Endothelial cell of umbilical vein (primary cell): ENCODE measurements around the gene KRT76. TPM values are rescaled to one million over a fixed set of nuclear protein-coding genes. Genes with fewer than 3 reads are reported as not detected.

Experiments used
- BruUV-seq: library from RNA; stranded (reverse); fragments of 400-500 nt; replicated peaks from 2 replicates; lab custom pipeline; 2021; lab: Mats Ljungman, UMichigan
- CTCF ChIA-PET: fragments of 300-600, 350-600 bp; sonication (Branson Sonifier 250); formaldehyde crosslinking; loops from one replicate; lab custom pipeline; 2021; ENCODE audit warnings: antibody characterized with exemption, inconsistent platforms; lab: Charles Lee
- POLR2A ChIA-PET: fragments of 300-600, 350-600 bp; sonication (Branson Sonifier 250); formaldehyde crosslinking; loops from one replicate; lab custom pipeline; 2021; ENCODE audit warnings: antibody characterized with exemption, inconsistent platforms; lab: Charles Lee
- DNase-seq: peaks from one replicate; pipeline ENCODE4 v3.0.0-alpha.2; 2011; ENCODE audit warnings: low read depth, low spot score
- FAIRE-seq: peaks from 2 replicates; lab custom pipeline; 2011; peaks lifted over from hg19 to GRCh38; lab: Jason Lieb, UNC
- H2AFZ ChIP-seq: 2 replicates; pipeline ENCODE4 v1.6.0; 2012; ENCODE audit warnings: low read depth, low read length, control low read depth, inconsistent platforms
- H3K27ac ChIP-seq: 2 replicates; pipeline ENCODE4 v1.5.1; 2011; ENCODE audit warnings: low read depth, mild to moderate bottlenecking, control low read depth, low read length, moderate library complexity; ENCODE audit not compliant: insufficient read depth
- H3K27me3 ChIP-seq, 2 experiments: 2 replicates each; pipeline versions ENCODE4 v1.6.0 to v1.6.1; 2011; ENCODE audit warnings: low read length in 2 of 2, mixed read lengths in 1 of 2; ENCODE audit not compliant: control insufficient read depth in 2 of 2, insufficient read depth in 2 of 2
- H3K36me3 ChIP-seq, 2 experiments: 2 replicates in 1 of 2; 3 replicates in 1 of 2; pipeline ENCODE4 v1.5.1; 2011; ENCODE audit warnings: low read length in 2 of 2, mild to moderate bottlenecking in 1 of 2, moderate library complexity in 1 of 2; ENCODE audit not compliant: control insufficient read depth in 2 of 2, insufficient read depth in 2 of 2; ENCODE audit errors: extremely low read depth in 1 of 2
- H3K4me1 ChIP-seq: 3 replicates; pipeline ENCODE4 v1.5.1; 2011; ENCODE audit warnings: mild to moderate bottlenecking, low read length; ENCODE audit not compliant: control insufficient read depth, insufficient read depth; ENCODE audit errors: extremely low read depth
- H3K4me2 ChIP-seq: 2 replicates; pipeline ENCODE4 v1.6.1; 2011; ENCODE audit warnings: low read length, control low read depth, mixed read lengths; ENCODE audit not compliant: insufficient read depth
- H3K4me3 ChIP-seq, 3 experiments: fragments of 200-600 bp in 1 of 3; sonication (generic), shearing (Covaris generic) in 1 of 3; replicated peaks in 1 of 3; 2 replicates each; pipeline ENCODE4 v1.5.1; 2011 to 2016; ENCODE audit warnings: control low read depth in 3 of 3, low read length in 3 of 3, mild to moderate bottlenecking in 2 of 3, inconsistent platforms in 1 of 3, low read depth in 1 of 3, moderate library complexity in 1 of 3; ENCODE audit not compliant: insufficient read depth in 1 of 3
- H3K79me2 ChIP-seq: 2 replicates; pipeline ENCODE4 v1.6.0; 2012; ENCODE audit warnings: low read length, inconsistent platforms; ENCODE audit not compliant: control insufficient read depth, insufficient read depth
- H3K9ac ChIP-seq: replicated peaks from 2 replicates; pipeline ENCODE3; 2011; ENCODE audit warnings: low read length, control low read depth; ENCODE audit not compliant: insufficient read depth; ENCODE audit errors: extremely low read depth
- H3K9me1 ChIP-seq: replicated peaks from 3 replicates; pipeline ENCODE4 v1.6.0; 2011; ENCODE audit warnings: mild to moderate bottlenecking, low read length; ENCODE audit not compliant: control insufficient read depth, insufficient read depth; ENCODE audit errors: extremely low read depth
- H3K9me3 ChIP-seq: replicated peaks from 2 replicates; pipeline ENCODE4 v1.5.1; 2012; ENCODE audit warnings: low read length, inconsistent platforms; ENCODE audit not compliant: control insufficient read depth, insufficient read depth
- H4K20me1 ChIP-seq: replicated peaks from 2 replicates; pipeline ENCODE3; 2011; ENCODE audit warnings: mild to moderate bottlenecking, low read length; ENCODE audit not compliant: control insufficient read depth, insufficient read depth; ENCODE audit errors: extremely low read depth
- EZH2 ChIP-seq: IDR thresholded peaks from 2 replicates; pipeline ENCODE4 v1.6.1; 2012; ENCODE audit warnings: borderline replicate concordance, low read depth, mild to moderate bottlenecking, moderate library complexity, low read length, inconsistent platforms; ENCODE audit not compliant: severe bottlenecking
- FOS ChIP-seq: IDR thresholded peaks from 2 replicates; pipeline ENCODE4 v1.6.1; 2011; ENCODE audit warnings: mild to moderate bottlenecking, low read length, moderate library complexity, borderline replicate concordance; ENCODE audit not compliant: insufficient read depth
- JUN ChIP-seq: IDR thresholded peaks from 2 replicates; pipeline ENCODE4 v1.6.1; 2011; ENCODE audit warnings: borderline replicate concordance, low read depth; ENCODE audit not compliant: insufficient read length, insufficient read depth
- MAX ChIP-seq: IDR thresholded peaks from 2 replicates; pipeline ENCODE4 v1.6.1; 2011; ENCODE audit not compliant: insufficient read depth, insufficient read length
- MYC ChIP-seq: IDR thresholded peaks from one replicate; pipeline ENCODE4 v1.6.1; 2011; ENCODE audit warnings: mild to moderate bottlenecking, low read depth, low read length
- dilution Hi-C: fragments of 300-500 bp; cut with MboI; formaldehyde crosslinking; loops from one replicate; pipeline ENCODE4 v1.15.0; 2019; ENCODE audit warnings: low sequenced_read_pairs; ENCODE audit not compliant: extremely low pct_ligation_motif_present
- intact Hi-C: fragments of 100-400 bp; cut with micrococcal nuclease; formaldehyde crosslinking; loops from one replicate; pipeline ENCODE4 v1.10.0; 2022
- polyA plus RNA-seq, 4 experiments: library from polyadenylated mRNA; depleted of rRNA in 3 of 4; stranded (reverse) in 3 of 4; unstranded in 1 of 4; fragments of >200 nt; gene quantifications; 2 replicates each; pipeline versions ENCODE4 v1.2.1 to v1.2.3, GENCODE V29; 2011 to 2012; ENCODE audit warnings: missing spikeins in 1 of 4
- total RNA-seq: library from RNA; stranded (reverse); gene quantifications from 2 replicates; pipeline ENCODE4 v1.2.3, GENCODE V29; 2021

The KRT76 gene
- total and polyA plus RNA-seq, 2 donors (not counting 3 experiments of a cell fraction or from before 2014, with no cell fraction given): not detected

DNA sequence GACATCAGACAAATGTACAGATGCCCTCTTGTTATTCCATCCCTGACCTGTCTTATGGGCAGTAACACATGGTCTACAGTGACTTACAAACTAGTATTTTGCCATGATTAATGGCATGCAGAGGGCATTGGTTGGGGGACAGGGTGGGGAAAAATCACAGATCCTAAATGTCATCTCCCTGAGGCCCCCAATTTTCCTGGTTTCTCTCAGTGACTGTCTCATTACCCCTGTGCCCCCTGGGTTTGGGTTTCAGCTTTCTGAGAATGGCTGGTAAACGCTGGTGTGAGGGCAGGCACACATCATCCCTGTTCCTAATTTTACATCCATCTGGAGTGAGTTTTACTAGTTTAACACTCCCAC is 10.1 kb downstream of the KRT76 start:
- H3K79me2 ChIP-seq: no peaks in the 10 kb centered on the region
- H2AFZ ChIP-seq: no peak overlapping the region
- no peak overlapping the region for H3K4me2 ChIP-seq
- BruUV-seq: no TSS peak
- POLR2A ChIA-PET: no interaction called here
- FAIRE-seq: no peak
- no peak for DNase-seq
- CTCF ChIA-PET: no interaction called here
- peaks cover 0 to 6% of the 10 kb centered on the region in 2 experiments for H3K27me3 ChIP-seq
- H3K9me1 ChIP-seq: no peaks in the 10 kb centered on the region
- no peaks in the 10 kb centered on the region for H3K4me1 ChIP-seq
- dilution Hi-C loops: no loop called here
- no peak overlapping the region for H3K27ac ChIP-seq
- intact Hi-C loops: no loop called here
- H3K4me3 ChIP-seq: no peak overlapping the region
- H4K20me1 ChIP-seq: no peaks in the 10 kb centered on the region
- H3K36me3 ChIP-seq: no peaks in the 10 kb centered on the region
- TF ChIP-seq FOS (no peak), MAX (no peak), JUN (no peak), MYC (no peak)
- H3K9ac ChIP-seq: no peak overlapping the region
- H3K9me3 ChIP-seq: no peaks in the 10 kb centered on the region

DNA sequence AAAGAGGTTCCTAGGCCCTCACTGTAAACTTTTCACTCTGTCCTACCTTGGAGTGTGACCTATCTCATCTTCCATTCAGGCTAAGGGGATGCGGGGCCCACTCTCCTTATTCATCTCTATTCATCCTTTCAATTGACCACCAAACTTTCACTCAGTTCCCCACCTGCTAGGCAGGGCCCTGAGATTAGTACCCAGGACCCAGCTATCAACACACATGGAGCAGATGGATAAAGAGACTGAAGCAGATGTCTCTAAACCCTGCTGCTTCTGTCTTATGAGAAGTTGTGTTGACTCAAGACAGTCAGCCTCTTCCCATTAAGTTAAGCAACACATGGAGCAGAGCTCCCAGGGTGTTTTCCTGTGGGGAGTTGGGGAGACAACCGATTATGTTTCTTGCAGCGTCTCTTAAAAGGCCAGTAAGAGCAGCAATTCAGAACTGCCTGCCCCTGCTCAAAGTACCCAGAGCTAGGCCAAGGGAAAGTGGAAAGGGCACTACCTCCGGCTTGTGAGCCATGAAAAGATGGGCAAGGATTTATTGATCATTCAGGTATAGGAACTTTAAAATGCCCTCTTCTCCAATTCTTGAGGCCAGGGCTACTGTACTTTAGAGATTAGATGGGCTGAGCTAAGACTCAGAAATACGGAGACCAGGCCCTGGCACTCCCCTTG is 10.7 kb downstream of the KRT76 start:
- TF ChIP-seq FOS (no peak), EZH2 (no peak)
- ChIA-PET CTCF (no interaction called here), POLR2A (no interaction called here)
- intact Hi-C loops: no loop called here
- H2AFZ ChIP-seq: no peak overlapping the region
- dilution Hi-C loops: no loop called here
- no TSS peak for BruUV-seq
- no peak for FAIRE-seq
- peaks cover 0 to 6% of the 10 kb centered on the region in 2 experiments for H3K27me3 ChIP-seq
- H4K20me1 ChIP-seq: no peaks in the 10 kb centered on the region
- no peak overlapping the region for H3K4me3 ChIP-seq
- H3K9me1 ChIP-seq: no peaks in the 10 kb centered on the region
- H3K4me2 ChIP-seq: no peak overlapping the region
- no peak overlapping the region for H3K27ac ChIP-seq
- no peaks in the 10 kb centered on the region for H3K36me3 ChIP-seq
- H3K9me3 ChIP-seq: no peaks in the 10 kb centered on the region
- no peaks in the 10 kb centered on the region for H3K79me2 ChIP-seq
- no peaks in the 10 kb centered on the region for H3K4me1 ChIP-seq
- DNase-seq: no peak
- H3K9ac ChIP-seq: no peak overlapping the region
